ENCODE data around the gene NFATC2IP. TPM values are rescaled to one million over a fixed set of nuclear protein-coding genes. Genes with fewer than 3 reads are reported as not detected.

NFATC2IP gene
- total and polyA plus RNA-seq, 9 of the 15 experiments (the other 6 are each of a cell fraction or from before 2014, with no cell fraction given) = 15.6 to 106 (median 46.9) TPM

DNA sequence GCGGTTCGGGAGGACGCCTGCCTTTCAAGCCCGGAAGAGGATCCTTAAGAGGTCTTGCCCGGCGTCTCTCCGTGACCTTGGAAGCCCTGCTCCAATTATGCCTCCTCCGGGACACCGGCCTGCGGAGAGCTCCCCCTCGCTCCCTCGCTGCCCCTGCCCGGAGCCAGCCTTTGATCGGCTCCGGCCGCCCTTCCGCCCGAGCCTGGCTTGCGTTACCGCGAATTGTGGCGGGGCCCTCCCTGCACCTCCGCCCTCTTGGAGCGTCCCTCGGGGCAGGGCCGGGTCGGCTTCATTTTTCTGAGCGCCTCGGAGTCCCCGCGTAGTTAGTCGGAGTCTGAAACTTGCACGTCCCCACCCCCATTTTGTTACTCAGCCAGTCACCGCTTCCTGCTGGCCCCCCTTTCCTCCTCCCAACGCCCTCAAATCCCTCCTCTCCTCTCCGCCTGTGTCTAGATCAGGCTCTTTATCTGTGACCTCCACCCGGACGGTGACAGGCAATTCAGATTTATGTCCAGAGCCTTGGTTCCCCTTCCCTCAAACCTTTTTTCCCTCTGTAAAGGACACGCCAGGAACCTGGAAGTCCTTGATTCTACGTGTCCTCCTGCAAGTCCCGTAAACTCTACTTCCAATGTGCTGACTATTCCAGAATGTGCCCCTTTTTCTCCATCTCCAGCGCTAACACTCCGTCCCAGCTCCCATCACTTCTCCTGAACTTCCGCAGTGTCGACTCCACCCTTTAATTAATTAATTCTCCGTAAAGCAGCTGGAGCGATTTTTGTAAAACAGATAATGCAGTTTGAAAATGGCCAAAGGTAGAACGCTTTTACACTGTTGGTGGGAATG, 25.1 kb upstream of the NFATC2IP start (continued):
- TF ChIP-seq ETV1 (tag; conservative IDR thresholded peaks at IDR 0.05; ENCODE audit: low read depth) (peak; percentile 86), KAT8 (IDR thresholded peaks at IDR 0.05; ENCODE audit: low read depth) (no peak), CCAR2 (IDR thresholded peaks at IDR 0.05; ENCODE audit: low read depth, low read length) (no peak), GATAD2A (IDR thresholded peaks at IDR 0.05) (no peak; the same call in none of the 2 replicates), ZNF668 (CRISPR knock-in tag; IDR thresholded peaks at IDR 0.05) (no peak), SP2 (IDR thresholded peaks at IDR 0.05; ENCODE audit: extremely low read depth, low read depth, low read length, poor library complexity, severe bottlenecking) (no peak), PTBP1 (IDR thresholded peaks at IDR 0.05; ENCODE audit: low read depth, low read length) (no peak), HSF4 (CRISPR knock-in tag; IDR thresholded peaks at IDR 0.05; ENCODE audit: borderline replicate concordance) (no peak), ZNF780A (CRISPR knock-in tag; IDR thresholded peaks at IDR 0.05) (no peak), ASH1L (IDR thresholded peaks at IDR 0.05; ENCODE audit: borderline replicate concordance, low read depth, partially characterized antibody) (peak; percentile 13), ZNF23 (CRISPR knock-in tag; IDR thresholded peaks at IDR 0.05) (no peak), MTF1 (CRISPR knock-in tag; IDR thresholded peaks at IDR 0.05; ENCODE audit: borderline replicate concordance) (no peak), PRPF4 (IDR thresholded peaks at IDR 0.05; ENCODE audit: insufficient read depth, low read depth, low read length, poor library complexity, severe bottlenecking) (no peak), ZKSCAN8 (CRISPR knock-in tag; IDR thresholded peaks at IDR 0.05) (no peak), POLR2G (IDR thresholded peaks at IDR 0.05; ENCODE audit: low read depth, low read length) (peak; percentile 93), XRCC5 (IDR thresholded peaks at IDR 0.05; ENCODE audit: low read depth, low read length) (0 out of 2 replicates have a peak, but pooled peaks have one; percentile 37), CTBP1 (IDR thresholded peaks at IDR 0.05; ENCODE audit: borderline replicate concordance) (peak; percentile 72; the same call in 1 of the 2 replicates)
- TF ChIP-seq, protein P1, sequence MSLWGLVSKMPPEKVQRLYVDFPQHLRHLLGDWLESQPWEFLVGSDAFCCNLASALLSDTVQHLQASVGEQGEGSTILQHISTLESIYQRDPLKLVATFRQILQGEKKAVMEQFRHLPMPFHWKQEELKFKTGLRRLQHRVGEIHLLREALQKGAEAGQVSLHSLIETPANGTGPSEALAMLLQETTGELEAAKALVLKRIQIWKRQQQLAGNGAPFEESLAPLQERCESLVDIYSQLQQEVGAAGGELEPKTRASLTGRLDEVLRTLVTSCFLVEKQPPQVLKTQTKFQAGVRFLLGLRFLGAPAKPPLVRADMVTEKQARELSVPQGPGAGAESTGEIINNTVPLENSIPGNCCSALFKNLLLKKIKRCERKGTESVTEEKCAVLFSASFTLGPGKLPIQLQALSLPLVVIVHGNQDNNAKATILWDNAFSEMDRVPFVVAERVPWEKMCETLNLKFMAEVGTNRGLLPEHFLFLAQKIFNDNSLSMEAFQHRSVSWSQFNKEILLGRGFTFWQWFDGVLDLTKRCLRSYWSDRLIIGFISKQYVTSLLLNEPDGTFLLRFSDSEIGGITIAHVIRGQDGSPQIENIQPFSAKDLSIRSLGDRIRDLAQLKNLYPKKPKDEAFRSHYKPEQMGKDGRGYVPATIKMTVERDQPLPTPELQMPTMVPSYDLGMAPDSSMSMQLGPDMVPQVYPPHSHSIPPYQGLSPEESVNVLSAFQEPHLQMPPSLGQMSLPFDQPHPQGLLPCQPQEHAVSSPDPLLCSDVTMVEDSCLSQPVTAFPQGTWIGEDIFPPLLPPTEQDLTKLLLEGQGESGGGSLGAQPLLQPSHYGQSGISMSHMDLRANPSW (CRISPR knock-in tag; IDR thresholded peaks at IDR 0.05) = no peak
- TF ChIP-seq, protein P2, sequence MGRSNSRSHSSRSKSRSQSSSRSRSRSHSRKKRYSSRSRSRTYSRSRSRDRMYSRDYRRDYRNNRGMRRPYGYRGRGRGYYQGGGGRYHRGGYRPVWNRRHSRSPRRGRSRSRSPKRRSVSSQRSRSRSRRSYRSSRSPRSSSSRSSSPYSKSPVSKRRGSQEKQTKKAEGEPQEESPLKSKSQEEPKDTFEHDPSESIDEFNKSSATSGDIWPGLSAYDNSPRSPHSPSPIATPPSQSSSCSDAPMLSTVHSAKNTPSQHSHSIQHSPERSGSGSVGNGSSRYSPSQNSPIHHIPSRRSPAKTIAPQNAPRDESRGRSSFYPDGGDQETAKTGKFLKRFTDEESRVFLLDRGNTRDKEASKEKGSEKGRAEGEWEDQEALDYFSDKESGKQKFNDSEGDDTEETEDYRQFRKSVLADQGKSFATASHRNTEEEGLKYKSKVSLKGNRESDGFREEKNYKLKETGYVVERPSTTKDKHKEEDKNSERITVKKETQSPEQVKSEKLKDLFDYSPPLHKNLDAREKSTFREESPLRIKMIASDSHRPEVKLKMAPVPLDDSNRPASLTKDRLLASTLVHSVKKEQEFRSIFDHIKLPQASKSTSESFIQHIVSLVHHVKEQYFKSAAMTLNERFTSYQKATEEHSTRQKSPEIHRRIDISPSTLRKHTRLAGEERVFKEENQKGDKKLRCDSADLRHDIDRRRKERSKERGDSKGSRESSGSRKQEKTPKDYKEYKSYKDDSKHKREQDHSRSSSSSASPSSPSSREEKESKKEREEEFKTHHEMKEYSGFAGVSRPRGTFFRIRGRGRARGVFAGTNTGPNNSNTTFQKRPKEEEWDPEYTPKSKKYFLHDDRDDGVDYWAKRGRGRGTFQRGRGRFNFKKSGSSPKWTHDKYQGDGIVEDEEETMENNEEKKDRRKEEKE (IDR thresholded peaks at IDR 0.05; ENCODE audit: borderline replicate concordance in 1 of 2, control insufficient read depth in 1 of 2, low read depth in 2 of 2, low read length in 1 of 2) = no peak
- TF ChIP-seq, protein P3, sequence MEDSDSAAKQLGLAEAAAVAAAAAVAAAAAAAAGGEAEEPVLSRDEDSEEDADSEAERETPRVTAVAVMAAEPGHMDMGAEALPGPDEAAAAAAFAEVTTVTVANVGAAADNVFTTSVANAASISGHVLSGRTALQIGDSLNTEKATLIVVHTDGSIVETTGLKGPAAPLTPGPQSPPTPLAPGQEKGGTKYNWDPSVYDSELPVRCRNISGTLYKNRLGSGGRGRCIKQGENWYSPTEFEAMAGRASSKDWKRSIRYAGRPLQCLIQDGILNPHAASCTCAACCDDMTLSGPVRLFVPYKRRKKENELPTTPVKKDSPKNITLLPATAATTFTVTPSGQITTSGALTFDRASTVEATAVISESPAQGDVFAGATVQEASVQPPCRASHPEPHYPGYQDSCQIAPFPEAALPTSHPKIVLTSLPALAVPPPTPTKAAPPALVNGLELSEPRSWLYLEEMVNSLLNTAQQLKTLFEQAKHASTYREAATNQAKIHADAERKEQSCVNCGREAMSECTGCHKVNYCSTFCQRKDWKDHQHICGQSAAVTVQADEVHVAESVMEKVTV (CRISPR knock-in tag; IDR thresholded peaks at IDR 0.05) = peak; percentile 8; the same call in 1 of the 2 replicates

Measured in K562 (cell line).